ENCODE measurements around the gene TCF15.

DNA sequence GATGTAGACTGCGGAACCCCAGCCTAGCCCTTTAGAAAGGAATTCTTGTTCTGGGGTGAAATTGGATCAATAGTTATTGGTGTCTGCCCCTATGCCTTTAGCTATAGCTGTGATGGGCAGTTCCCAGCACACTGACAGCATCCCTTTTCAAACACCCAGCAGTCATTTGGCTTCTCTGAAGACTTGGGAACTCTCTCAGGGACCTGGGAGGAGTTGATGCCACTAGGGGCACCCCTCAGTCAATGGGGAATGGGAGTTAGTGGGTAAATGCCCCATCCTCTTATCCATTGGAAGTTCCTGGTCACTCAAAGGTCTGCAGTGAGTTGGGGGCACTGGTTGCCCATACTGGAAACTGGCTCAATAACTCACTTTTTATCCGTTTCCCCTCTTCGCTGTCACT, 34.9 kb downstream of the TCF15 start:
- no peak for TF ChIP-seq CTCF (IDR thresholded peaks at IDR 0.05; ENCODE audit: insufficient read depth, low read length, poor library complexity, severe bottlenecking)
- TF ChIP-seq EZH2phosphoT487 (conservative IDR thresholded peaks at IDR 0.05; ENCODE audit: low read length): no peak

All from SU-DHL-6 (cell line).